Smooth muscle cell (in vitro differentiated cells): ENCODE results near the gene MUSTN1. TPM values are rescaled to one million over a fixed set of nuclear protein-coding genes. Genes with fewer than 3 reads are reported as not detected.

Experiments
- DNase-seq: peaks from one replicate; lab custom pipeline; 2025; ENCODE audit not compliant: unreplicated experiment; lab: John Stamatoyannopoulos, UW
- H2AFZ ChIP-seq: fragments of 200-600 bp; sonication (generic); 2 replicates; pipeline ENCODE4 v1.6.0; 2016; ENCODE audit warnings: antibody characterized with exemption, low read depth, mild to moderate bottlenecking
- H3F3A ChIP-seq: fragments of 200-600 bp; sonication (generic); 2 replicates; pipeline ENCODE4 v1.6.0; 2017; ENCODE audit warnings: antibody characterized with exemption, low read depth
- H3K27ac ChIP-seq: fragments of 200-600 bp; sonication (generic); 2 replicates; pipeline ENCODE4 v1.5.1; 2016; ENCODE audit warnings: low read depth, mild to moderate bottlenecking
- H3K27me3 ChIP-seq: fragments of 200-600 bp; sonication (generic); 2 replicates; pipeline ENCODE4 v1.6.1; 2016; ENCODE audit warnings: low read depth, mild to moderate bottlenecking
- H3K36me3 ChIP-seq: fragments of 200-600 bp; sonication (generic); 2 replicates; pipeline ENCODE4 v1.5.1; 2016; ENCODE audit warnings: low read depth
- H3K4me1 ChIP-seq: fragments of 200-600 bp; sonication (generic); 2 replicates; pipeline ENCODE4 v1.5.1; 2016; ENCODE audit warnings: low read depth
- H3K4me2 ChIP-seq: fragments of 200-600 bp; sonication (generic); 2 replicates; pipeline ENCODE4 v1.6.0; 2016; ENCODE audit warnings: mild to moderate bottlenecking
- H3K4me3 ChIP-seq: fragments of 200-600 bp; sonication (generic); 2 replicates; pipeline ENCODE4 v1.5.1; 2016; ENCODE audit warnings: mild to moderate bottlenecking
- H3K79me2 ChIP-seq: fragments of 200-600 bp; sonication (generic); 2 replicates; pipeline ENCODE4 v1.6.0; 2016; ENCODE audit warnings: low read depth, mild to moderate bottlenecking
- H3K9ac ChIP-seq: fragments of 200-600 bp; sonication (generic); 2 replicates; pipeline ENCODE4 v1.6.0; 2016; ENCODE audit warnings: low read depth
- H3K9me3 ChIP-seq: fragments of 200-600 bp; sonication (generic); replicated peaks from 2 replicates; pipeline ENCODE4 v1.5.1; 2016; ENCODE audit warnings: low read depth
- H4K20me1 ChIP-seq: fragments of 200-600 bp; sonication (generic); 2 replicates; pipeline ENCODE4 v1.6.0; 2016; ENCODE audit warnings: low read depth
- WGBS: methylation state at CpG from one replicate; pipeline ENCODE4 v1.1.7; 2016; ENCODE audit warnings: low lambda C conversion rate; 5-methylcytosine and 5-hydroxymethylcytosine counted together
- polyA plus RNA-seq: library from polyadenylated mRNA; unstranded; fragments of >200 nt; fragmentation: Nextera tagmentation; extraction: Ambion mirVana; gene quantifications from 2 replicates; pipeline ENCODE4 v1.2.1, GENCODE V29; 2016
- total RNA-seq: library from RNA; depleted of rRNA; stranded (reverse); fragments of >200 nt; gene quantifications from 2 replicates; pipeline ENCODE4 v1.2.3, GENCODE V29; 2014
- TF ChIP-seq, protein P1 (sequence below): fragments of 200-600 bp; sonication (generic); IDR thresholded peaks from 2 replicates; pipeline ENCODE4 v1.5.1; 2017; ENCODE audit warnings: borderline replicate concordance, mild to moderate bottlenecking, antibody characterized with exemption; ENCODE audit not compliant: insufficient read depth, poor library complexity, severe bottlenecking

MUSTN1 gene
- total RNA-seq (2.2 TPM in 1 of 2 replicates, not detected in the other), polyA plus RNA-seq (0.30 and 0.98 TPM in 2 replicates)

GRCh38 chr3:52834871-52835501, at the start of gene MUSTN1:
MUSTN1 (minus strand) TSS chr3:52835019; CDS start chr3:52834948, 71 bp downstream.
- no peaks in the 10 kb centered on the region for H3K4me1 ChIP-seq
- H3K9me3 ChIP-seq: no peaks in the 10 kb centered on the region
- 67% methylated on average over 11 of the region's 11 CpGs for WGBS
- H3K79me2 ChIP-seq: no peaks in the 10 kb centered on the region
- no peaks in the 10 kb centered on the region for H4K20me1 ChIP-seq
- H3F3A ChIP-seq: no peaks in the 10 kb centered on the region
- H3K4me3 ChIP-seq: no peak within 1 kb of the TSS
- H2AFZ ChIP-seq: no peak within 1 kb of the TSS
- H3K27me3 ChIP-seq: no peaks in the 10 kb centered on the region
- TF ChIP-seq, protein P1, sequence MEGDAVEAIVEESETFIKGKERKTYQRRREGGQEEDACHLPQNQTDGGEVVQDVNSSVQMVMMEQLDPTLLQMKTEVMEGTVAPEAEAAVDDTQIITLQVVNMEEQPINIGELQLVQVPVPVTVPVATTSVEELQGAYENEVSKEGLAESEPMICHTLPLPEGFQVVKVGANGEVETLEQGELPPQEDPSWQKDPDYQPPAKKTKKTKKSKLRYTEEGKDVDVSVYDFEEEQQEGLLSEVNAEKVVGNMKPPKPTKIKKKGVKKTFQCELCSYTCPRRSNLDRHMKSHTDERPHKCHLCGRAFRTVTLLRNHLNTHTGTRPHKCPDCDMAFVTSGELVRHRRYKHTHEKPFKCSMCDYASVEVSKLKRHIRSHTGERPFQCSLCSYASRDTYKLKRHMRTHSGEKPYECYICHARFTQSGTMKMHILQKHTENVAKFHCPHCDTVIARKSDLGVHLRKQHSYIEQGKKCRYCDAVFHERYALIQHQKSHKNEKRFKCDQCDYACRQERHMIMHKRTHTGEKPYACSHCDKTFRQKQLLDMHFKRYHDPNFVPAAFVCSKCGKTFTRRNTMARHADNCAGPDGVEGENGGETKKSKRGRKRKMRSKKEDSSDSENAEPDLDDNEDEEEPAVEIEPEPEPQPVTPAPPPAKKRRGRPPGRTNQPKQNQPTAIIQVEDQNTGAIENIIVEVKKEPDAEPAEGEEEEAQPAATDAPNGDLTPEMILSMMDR: no peak
- H3K4me2 ChIP-seq: no peak within 1 kb of the TSS
- no peaks in the 10 kb centered on the region for H3K36me3 ChIP-seq
- no peak for DNase-seq
- H3K27ac ChIP-seq: no peak within 1 kb of the TSS
- H3K9ac ChIP-seq: no peak within 1 kb of the TSS

- H3K4me2 ChIP-seq: no peak overlapping the region
- H3F3A ChIP-seq: no peaks in the 10 kb centered on the region
- no peak for DNase-seq
- H3K36me3 ChIP-seq: no peaks in the 10 kb centered on the region
- H2AFZ ChIP-seq: no peak overlapping the region
- H4K20me1 ChIP-seq: peaks cover 33% of the 10 kb centered on the region
- H3K9ac ChIP-seq: no peak overlapping the region
- H3K4me3 ChIP-seq: no peak overlapping the region
- 93% methylated on average over 4 of the region's 4 CpGs for WGBS
- TF ChIP-seq, protein P1: no peak
- no peaks in the 10 kb centered on the region for H3K27me3 ChIP-seq
- H3K27ac ChIP-seq: no peak overlapping the region
- no peaks in the 10 kb centered on the region for H3K9me3 ChIP-seq
- no peaks in the 10 kb centered on the region for H3K4me1 ChIP-seq
- peaks cover 4% of the 10 kb centered on the region for H3K79me2 ChIP-seq
Measured at GRCh38 chr3:52882377-52882776, 47.6 kb upstream of the MUSTN1 start.

DNA sequence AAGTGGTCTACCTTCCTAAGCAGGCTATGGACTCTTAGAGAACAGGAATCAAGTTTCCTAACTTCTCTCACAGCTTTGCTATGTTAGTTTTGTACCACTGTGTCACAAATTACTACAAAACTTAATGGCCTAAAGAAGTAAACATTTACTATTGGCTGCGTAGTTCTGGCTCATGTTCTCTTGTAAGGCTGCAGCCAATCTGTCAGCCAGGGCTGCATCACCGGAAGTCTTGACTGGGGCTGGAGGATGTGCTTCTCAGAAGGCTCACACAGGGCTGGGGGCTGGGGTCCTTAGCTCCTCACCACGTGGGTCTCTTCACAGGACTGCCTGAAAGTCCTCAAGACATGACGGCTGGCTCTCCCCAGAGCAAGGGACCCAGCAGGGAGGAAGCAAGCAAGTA, 47.1 kb upstream of the MUSTN1 start:
- H3K79me2 ChIP-seq: no peaks in the 10 kb centered on the region
- no peaks in the 10 kb centered on the region for H3K36me3 ChIP-seq
- H3K27ac ChIP-seq: no peak overlapping the region
- no peaks in the 10 kb centered on the region for H3K4me1 ChIP-seq
- H3K9me3 ChIP-seq: no peaks in the 10 kb centered on the region
- H2AFZ ChIP-seq: no peak overlapping the region
- no peaks in the 10 kb centered on the region for H3K27me3 ChIP-seq
- H4K20me1 ChIP-seq: peaks cover 28% of the 10 kb centered on the region
- TF ChIP-seq, protein P1: no peak
- no peak overlapping the region for H3K4me3 ChIP-seq
- no peaks in the 10 kb centered on the region for H3F3A ChIP-seq
- no peak overlapping the region for H3K9ac ChIP-seq
- no peak for DNase-seq
- WGBS: 77% methylated on average over 4 of the region's 4 CpGs
- no peak overlapping the region for H3K4me2 ChIP-seq

DNA sequence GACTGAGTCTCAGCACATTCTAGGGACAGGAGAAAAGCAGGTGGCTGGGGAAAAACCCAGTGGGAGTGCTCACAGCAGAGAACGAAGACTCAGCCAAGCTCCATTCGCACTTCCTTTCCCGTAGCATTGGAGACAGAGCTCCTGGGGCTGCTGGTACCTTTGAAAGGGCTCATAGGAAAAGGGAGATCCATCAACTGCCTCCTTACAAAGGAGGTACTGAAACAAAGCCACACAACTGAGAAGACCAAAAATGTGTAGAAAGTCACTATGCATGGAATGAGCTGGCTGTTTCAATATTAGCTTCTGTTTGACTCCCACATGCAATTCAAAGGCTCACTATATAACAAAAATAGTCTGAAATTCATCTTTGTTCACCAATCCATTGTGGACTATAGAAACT, 45.7 kb upstream of the MUSTN1 start:
- no peak overlapping the region for H3K9ac ChIP-seq
- no peaks in the 10 kb centered on the region for H3K36me3 ChIP-seq
- H3K4me1 ChIP-seq: no peaks in the 10 kb centered on the region
- no peaks in the 10 kb centered on the region for H3K9me3 ChIP-seq
- DNase-seq: no peak
- H3K79me2 ChIP-seq: no peaks in the 10 kb centered on the region
- no peaks in the 10 kb centered on the region for H3F3A ChIP-seq
- no peak overlapping the region for H3K4me2 ChIP-seq
- no peak overlapping the region for H3K27ac ChIP-seq
- H3K27me3 ChIP-seq: no peaks in the 10 kb centered on the region
- whole genome bisulfite sequencing: 91% methylated on average over 3 of the region's 3 CpGs
- peaks cover 33% of the 10 kb centered on the region for H4K20me1 ChIP-seq
- no peak overlapping the region for H2AFZ ChIP-seq
- TF ChIP-seq, protein P1: no peak
- no peak overlapping the region for H3K4me3 ChIP-seq
